Measurements from ENCODE around the gene CAMK2G. TPM values are rescaled to one million over a fixed set of nuclear protein-coding genes. Genes with fewer than 3 reads are reported as not detected.

CAMK2G gene
- total and polyA plus RNA-seq, 2 experiments from 2014 or later: 30.6 to 34.1 TPM

DNA sequence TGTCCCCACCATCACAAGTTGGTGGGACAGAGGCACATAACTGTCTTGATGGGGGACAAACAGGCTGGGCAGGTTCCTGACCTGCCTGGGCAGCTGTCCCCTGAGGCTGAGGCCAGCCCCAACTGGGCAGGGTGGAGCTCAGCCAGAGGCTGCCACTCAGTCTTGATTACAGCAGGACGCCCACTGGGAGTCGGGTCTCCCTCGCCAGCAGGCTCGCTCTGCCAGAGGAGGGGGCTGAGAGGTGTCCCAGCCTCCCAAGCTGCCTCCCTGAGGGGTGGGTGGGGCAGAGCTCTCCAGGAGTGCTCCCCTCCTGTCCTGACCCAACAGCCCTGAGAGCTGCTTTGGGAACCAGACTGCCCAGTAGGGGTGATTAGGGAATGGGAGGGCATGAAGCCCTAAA is 1.8 kb upstream of the CAMK2G start:
- Histone ChIP-seq H3K4me1 (ENCODE audit: insufficient read depth) (peaks cover 4% of the 10 kb centered on the region), H3K4me2 (no peak overlapping the region), H4K20me1 (replicated peaks; ENCODE audit: insufficient read depth) (peaks cover 17% of the 10 kb centered on the region; the same call in 1 of the 2 replicates), H3K36me3 (ENCODE audit: insufficient read depth) (no peaks in the 10 kb centered on the region), H3K4me3 (no peak overlapping the region), H3F3A (replicated peaks; ENCODE audit: low read depth) (peaks cover 12% of the 10 kb centered on the region; the same call in 1 of the 2 replicates), H3K79me2 (replicated peaks; ENCODE audit: insufficient read depth) (peaks cover 20% of the 10 kb centered on the region), H3K9me2 (ENCODE audit: insufficient read depth) (no peaks in the 10 kb centered on the region), H2AFZ (no peak overlapping the region), H3K27me3 (ENCODE audit: insufficient read depth) (peaks cover 7% of the 10 kb centered on the region; the same call in 1 of the 2 replicates), H3K27ac (ENCODE audit: low read depth) (no peak overlapping the region)
- Mint-ChIP-seq H3K36me3 (ENCODE audit: low read depth) (peaks cover 20% of the 10 kb centered on the region), H3K9me3 (no peaks in the 10 kb centered on the region), H3K27me3 (ENCODE audit: insufficient read depth, low read depth, poor library complexity) (peaks cover 11% of the 10 kb centered on the region), H3K4me1 (peaks cover 31% of the 10 kb centered on the region), H3K27ac (no peak overlapping the region), H3K4me3 (no peak overlapping the region)
- no peak for DNase-seq (ENCODE audit: low spot score)
- ATAC-seq: no peak
- TF ChIP-seq STAT1 (IDR thresholded peaks at IDR 0.05; ENCODE audit: unreplicated experiment) (no peak), JUNB (IDR thresholded peaks at IDR 0.05; ENCODE audit: unreplicated experiment) (no peak), CREB1 (CRISPR knock-in tag; IDR thresholded peaks at IDR 0.05; ENCODE audit: low read depth) (no peak), NANOG (IDR thresholded peaks at IDR 0.05; ENCODE audit: borderline replicate concordance) (no peak), ZNF331 (CRISPR knock-in tag; IDR thresholded peaks at IDR 0.05; ENCODE audit: low read depth) (no peak)

DNA sequence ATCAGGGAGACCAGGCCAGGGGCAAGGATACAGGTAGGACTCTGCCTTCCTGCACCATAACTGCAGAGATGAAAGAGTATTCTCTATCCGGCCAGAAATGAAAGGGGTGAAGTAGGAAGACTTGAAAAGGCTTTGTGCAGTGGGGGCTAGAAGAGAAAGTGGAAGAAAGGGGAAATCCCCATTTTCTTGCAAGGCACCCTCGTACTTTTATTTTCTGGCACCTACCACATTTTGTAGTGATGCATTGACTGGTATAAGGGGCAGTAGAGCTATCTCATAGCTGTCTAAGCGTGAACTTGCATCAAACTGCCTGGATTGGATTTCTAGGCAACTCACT is 752 bp upstream of the CAMK2G start:
- DNase-seq (ENCODE audit: low spot score) (no peak), ATAC-seq (no peak)
- Histone ChIP-seq H3K4me3 (peak overlapping the region; percentile 75), H3K9me2 (ENCODE audit: insufficient read depth) (no peaks in the 10 kb centered on the region), H3F3A (replicated peaks; ENCODE audit: low read depth) (peaks cover 12% of the 10 kb centered on the region; the same call in 1 of the 2 replicates), H2AFZ (peak overlapping the region; percentile 96), H3K79me2 (replicated peaks; ENCODE audit: insufficient read depth) (peaks cover 30% of the 10 kb centered on the region), H3K27ac (ENCODE audit: low read depth) (no peak overlapping the region), H3K36me3 (ENCODE audit: insufficient read depth) (no peaks in the 10 kb centered on the region), H3K4me2 (peak overlapping the region; percentile 92), H4K20me1 (replicated peaks; ENCODE audit: insufficient read depth) (peaks cover 27% of the 10 kb centered on the region; the same call in 1 of the 2 replicates), H3K4me1 (ENCODE audit: insufficient read depth) (peaks cover 4% of the 10 kb centered on the region), H3K27me3 (ENCODE audit: insufficient read depth) (peaks cover 7% of the 10 kb centered on the region; the same call in 1 of the 2 replicates)
- TF ChIP-seq STAT1 (IDR thresholded peaks at IDR 0.05; ENCODE audit: unreplicated experiment): no peak
- TF ChIP-seq EZH2 (IDR thresholded peaks at IDR 0.05; ENCODE audit: low read depth, unreplicated experiment): no peak
- TF ChIP-seq, protein P1, sequence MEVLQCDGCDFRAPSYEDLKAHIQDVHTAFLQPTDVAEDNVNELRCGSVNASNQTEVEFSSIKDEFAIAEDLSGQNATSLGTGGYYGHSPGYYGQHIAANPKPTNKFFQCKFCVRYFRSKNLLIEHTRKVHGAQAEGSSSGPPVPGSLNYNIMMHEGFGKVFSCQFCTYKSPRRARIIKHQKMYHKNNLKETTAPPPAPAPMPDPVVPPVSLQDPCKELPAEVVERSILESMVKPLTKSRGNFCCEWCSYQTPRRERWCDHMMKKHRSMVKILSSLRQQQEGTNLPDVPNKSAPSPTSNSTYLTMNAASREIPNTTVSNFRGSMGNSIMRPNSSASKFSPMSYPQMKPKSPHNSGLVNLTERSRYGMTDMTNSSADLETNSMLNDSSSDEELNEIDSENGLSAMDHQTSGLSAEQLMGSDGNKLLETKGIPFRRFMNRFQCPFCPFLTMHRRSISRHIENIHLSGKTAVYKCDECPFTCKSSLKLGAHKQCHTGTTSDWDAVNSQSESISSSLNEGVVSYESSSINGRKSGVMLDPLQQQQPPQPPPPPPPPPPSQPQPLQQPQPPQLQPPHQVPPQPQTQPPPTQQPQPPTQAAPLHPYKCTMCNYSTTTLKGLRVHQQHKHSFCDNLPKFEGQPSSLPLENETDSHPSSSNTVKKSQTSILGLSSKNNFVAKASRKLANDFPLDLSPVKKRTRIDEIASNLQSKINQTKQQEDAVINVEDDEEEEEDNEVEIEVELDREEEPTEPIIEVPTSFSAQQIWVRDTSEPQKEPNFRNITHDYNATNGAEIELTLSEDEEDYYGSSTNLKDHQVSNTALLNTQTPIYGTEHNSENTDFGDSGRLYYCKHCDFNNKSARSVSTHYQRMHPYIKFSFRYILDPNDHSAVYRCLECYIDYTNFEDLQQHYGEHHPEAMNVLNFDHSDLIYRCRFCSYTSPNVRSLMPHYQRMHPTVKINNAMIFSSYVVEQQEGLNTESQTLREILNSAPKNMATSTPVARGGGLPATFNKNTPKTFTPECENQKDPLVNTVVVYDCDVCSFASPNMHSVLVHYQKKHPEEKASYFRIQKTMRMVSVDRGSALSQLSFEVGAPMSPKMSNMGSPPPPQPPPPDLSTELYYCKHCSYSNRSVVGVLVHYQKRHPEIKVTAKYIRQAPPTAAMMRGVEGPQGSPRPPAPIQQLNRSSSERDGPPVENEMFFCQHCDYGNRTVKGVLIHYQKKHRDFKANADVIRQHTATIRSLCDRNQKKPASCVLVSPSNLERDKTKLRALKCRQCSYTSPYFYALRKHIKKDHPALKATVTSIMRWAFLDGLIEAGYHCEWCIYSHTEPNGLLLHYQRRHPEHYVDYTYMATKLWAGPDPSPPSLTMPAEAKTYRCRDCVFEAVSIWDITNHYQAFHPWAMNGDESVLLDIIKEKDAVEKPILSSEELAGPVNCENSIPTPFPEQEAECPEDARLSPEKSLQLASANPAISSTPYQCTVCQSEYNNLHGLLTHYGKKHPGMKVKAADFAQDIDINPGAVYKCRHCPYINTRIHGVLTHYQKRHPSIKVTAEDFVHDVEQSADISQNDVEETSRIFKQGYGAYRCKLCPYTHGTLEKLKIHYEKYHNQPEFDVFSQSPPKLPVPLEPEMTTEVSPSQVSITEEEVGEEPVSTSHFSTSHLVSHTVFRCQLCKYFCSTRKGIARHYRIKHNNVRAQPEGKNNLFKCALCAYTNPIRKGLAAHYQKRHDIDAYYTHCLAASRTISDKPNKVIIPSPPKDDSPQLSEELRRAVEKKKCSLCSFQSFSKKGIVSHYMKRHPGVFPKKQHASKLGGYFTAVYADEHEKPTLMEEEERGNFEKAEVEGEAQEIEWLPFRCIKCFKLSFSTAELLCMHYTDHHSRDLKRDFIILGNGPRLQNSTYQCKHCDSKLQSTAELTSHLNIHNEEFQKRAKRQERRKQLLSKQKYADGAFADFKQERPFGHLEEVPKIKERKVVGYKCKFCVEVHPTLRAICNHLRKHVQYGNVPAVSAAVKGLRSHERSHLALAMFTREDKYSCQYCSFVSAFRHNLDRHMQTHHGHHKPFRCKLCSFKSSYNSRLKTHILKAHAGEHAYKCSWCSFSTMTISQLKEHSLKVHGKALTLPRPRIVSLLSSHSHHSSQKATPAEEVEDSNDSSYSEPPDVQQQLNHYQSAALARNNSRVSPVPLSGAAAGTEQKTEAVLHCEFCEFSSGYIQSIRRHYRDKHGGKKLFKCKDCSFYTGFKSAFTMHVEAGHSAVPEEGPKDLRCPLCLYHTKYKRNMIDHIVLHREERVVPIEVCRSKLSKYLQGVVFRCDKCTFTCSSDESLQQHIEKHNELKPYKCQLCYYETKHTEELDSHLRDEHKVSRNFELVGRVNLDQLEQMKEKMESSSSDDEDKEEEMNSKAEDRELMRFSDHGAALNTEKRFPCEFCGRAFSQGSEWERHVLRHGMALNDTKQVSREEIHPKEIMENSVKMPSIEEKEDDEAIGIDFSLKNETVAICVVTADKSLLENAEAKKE (CRISPR knock-in tag; IDR thresholded peaks at IDR 0.05): no peak
- TF ChIP-seq JUNB (IDR thresholded peaks at IDR 0.05; ENCODE audit: unreplicated experiment): no peak
- TF ChIP-seq, protein P2, sequence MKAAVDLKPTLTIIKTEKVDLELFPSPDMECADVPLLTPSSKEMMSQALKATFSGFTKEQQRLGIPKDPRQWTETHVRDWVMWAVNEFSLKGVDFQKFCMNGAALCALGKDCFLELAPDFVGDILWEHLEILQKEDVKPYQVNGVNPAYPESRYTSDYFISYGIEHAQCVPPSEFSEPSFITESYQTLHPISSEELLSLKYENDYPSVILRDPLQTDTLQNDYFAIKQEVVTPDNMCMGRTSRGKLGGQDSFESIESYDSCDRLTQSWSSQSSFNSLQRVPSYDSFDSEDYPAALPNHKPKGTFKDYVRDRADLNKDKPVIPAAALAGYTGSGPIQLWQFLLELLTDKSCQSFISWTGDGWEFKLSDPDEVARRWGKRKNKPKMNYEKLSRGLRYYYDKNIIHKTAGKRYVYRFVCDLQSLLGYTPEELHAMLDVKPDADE (IDR thresholded peaks at IDR 0.05): no peak
- TF ChIP-seq, protein P3, sequence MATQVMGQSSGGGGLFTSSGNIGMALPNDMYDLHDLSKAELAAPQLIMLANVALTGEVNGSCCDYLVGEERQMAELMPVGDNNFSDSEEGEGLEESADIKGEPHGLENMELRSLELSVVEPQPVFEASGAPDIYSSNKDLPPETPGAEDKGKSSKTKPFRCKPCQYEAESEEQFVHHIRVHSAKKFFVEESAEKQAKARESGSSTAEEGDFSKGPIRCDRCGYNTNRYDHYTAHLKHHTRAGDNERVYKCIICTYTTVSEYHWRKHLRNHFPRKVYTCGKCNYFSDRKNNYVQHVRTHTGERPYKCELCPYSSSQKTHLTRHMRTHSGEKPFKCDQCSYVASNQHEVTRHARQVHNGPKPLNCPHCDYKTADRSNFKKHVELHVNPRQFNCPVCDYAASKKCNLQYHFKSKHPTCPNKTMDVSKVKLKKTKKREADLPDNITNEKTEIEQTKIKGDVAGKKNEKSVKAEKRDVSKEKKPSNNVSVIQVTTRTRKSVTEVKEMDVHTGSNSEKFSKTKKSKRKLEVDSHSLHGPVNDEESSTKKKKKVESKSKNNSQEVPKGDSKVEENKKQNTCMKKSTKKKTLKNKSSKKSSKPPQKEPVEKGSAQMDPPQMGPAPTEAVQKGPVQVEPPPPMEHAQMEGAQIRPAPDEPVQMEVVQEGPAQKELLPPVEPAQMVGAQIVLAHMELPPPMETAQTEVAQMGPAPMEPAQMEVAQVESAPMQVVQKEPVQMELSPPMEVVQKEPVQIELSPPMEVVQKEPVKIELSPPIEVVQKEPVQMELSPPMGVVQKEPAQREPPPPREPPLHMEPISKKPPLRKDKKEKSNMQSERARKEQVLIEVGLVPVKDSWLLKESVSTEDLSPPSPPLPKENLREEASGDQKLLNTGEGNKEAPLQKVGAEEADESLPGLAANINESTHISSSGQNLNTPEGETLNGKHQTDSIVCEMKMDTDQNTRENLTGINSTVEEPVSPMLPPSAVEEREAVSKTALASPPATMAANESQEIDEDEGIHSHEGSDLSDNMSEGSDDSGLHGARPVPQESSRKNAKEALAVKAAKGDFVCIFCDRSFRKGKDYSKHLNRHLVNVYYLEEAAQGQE (IDR thresholded peaks at IDR 0.05; ENCODE audit: unreplicated experiment): no peak
- TF ChIP-seq ZNF114 (CRISPR knock-in tag; IDR thresholded peaks at IDR 0.05): no peak
- TF ChIP-seq ZNF331 (CRISPR knock-in tag; IDR thresholded peaks at IDR 0.05; ENCODE audit: low read depth): no peak
- H3K9me3 Mint-ChIP-seq: no peaks in the 10 kb centered on the region
- peaks cover 39% of the 10 kb centered on the region for H3K4me1 Mint-ChIP-seq
- H3K36me3 Mint-ChIP-seq (ENCODE audit: low read depth): peaks cover 30% of the 10 kb centered on the region
- H3K4me3 Mint-ChIP-seq: peak overlapping the region; percentile 72
- no peak overlapping the region for H3K27ac Mint-ChIP-seq
- H3K27me3 Mint-ChIP-seq (ENCODE audit: insufficient read depth, low read depth, poor library complexity): peaks cover 16% of the 10 kb centered on the region

Measured in GM23338 (cell line).